ENCODE data around the gene CDH4. TPM values are rescaled to one million over a fixed set of nuclear protein-coding genes. Genes with fewer than 3 reads are reported as not detected.

Gene CDH4
- total RNA-seq, 1 donor = 0.18 TPM

- no peak overlapping the region for H3K4me3 ChIP-seq (ENCODE audit: low read depth, low read length)
- DNase-seq (ENCODE audit: low read depth) = no peak
- TF ChIP-seq, protein P1, sequence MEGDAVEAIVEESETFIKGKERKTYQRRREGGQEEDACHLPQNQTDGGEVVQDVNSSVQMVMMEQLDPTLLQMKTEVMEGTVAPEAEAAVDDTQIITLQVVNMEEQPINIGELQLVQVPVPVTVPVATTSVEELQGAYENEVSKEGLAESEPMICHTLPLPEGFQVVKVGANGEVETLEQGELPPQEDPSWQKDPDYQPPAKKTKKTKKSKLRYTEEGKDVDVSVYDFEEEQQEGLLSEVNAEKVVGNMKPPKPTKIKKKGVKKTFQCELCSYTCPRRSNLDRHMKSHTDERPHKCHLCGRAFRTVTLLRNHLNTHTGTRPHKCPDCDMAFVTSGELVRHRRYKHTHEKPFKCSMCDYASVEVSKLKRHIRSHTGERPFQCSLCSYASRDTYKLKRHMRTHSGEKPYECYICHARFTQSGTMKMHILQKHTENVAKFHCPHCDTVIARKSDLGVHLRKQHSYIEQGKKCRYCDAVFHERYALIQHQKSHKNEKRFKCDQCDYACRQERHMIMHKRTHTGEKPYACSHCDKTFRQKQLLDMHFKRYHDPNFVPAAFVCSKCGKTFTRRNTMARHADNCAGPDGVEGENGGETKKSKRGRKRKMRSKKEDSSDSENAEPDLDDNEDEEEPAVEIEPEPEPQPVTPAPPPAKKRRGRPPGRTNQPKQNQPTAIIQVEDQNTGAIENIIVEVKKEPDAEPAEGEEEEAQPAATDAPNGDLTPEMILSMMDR (IDR thresholded peaks at IDR 0.05; ENCODE audit: insufficient read depth, low read length) = no peak
These were observed 554.3 kb downstream of the CDH4 start for GRCh38 chr20:61806314-61806713.

DNA sequence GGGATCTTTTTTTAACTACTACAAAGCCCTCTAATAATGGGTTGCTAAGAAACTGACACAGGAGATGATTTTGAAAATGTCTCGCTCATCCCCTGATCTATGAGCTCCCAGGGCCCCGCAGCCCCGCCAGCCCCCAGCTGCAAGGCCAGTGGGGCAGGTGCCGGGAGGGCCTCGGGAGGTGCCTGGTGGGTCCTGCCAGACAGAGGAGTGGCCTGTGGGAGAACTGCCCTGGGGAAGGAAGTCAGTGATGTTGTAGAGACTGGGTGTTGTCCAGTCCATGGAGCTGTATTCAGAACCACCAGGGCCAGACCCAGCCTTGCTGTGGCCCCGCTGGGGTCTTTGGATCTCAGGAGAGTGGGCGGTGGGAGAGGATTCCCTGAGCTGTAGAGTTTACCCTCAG is 554.9 kb downstream of the CDH4 start:
- TF ChIP-seq, protein P1 (IDR thresholded peaks at IDR 0.05; ENCODE audit: insufficient read depth, low read length) = no peak
- no peak for DNase-seq (ENCODE audit: low read depth)
- no peak overlapping the region for H3K4me3 ChIP-seq (ENCODE audit: low read depth, low read length)

- no peak overlapping the region for H3K4me3 ChIP-seq (ENCODE audit: low read depth, low read length)
- DNase-seq (ENCODE audit: low read depth) = no peak
- TF ChIP-seq, protein P1 (IDR thresholded peaks at IDR 0.05; ENCODE audit: insufficient read depth, low read length) = no peak
These were observed 555.6 kb downstream of the CDH4 start for GRCh38 chr20:61807471-61808160.

DNA sequence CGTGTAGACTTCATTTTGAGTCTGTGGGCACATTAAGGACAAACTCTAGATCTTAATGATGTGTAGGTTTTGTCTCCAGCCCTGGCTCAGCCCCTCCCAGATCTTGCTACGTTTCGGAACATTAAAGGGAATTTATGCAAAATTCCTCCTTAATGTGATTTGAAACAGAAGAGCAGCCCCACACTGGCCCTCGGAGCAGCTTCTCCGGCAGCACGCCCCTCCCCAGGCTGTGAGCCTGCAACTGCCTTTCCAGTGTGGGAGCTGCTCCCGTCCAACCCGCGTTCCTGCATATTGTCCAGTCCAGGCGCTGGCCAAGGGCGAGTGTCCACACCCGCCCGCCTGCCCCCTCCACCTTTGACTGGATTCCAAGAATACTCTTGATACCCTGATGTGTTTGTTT is 556.4 kb downstream of the CDH4 start:
- no peak overlapping the region for H3K4me3 ChIP-seq (ENCODE audit: low read depth, low read length)
- DNase-seq (ENCODE audit: low read depth) = no peak
- TF ChIP-seq, protein P1 (IDR thresholded peaks at IDR 0.05; ENCODE audit: insufficient read depth, low read length) = no peak

DNA sequence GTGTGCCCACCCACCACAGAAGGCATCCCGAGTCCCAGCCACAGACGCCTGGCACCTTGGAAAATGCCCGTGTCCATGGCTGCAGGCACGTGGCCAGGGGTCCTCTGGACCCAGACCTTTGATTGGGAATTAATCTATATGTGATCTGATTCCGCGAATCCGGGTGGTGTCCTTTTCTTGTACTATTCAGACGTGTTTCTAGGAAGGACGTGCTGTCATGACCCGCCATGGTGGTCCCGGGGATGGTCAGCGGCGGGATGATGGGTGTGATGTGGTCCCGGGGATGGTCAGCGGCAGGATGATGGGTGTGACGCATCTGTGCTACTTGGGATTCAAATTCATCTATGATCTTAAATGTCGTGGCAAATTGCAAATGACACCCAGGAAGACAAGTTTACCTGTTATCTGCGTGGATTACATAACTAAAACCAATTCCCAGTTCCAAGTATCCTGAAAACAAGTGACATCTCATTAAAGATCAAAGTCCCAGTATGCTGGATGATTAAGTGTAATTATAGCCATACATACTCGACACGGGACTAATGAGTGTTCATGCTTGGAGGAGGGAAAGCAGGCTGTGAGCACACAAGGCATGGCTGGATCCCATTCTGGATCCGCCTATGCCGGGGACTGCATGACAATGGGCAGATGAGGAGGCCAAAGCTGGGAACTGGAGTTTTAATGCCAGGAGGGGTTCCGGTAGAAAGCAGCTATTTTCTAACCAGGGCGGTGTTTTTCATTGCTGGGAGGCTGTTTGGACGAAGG is 557.1 kb downstream of the CDH4 start:
- H3K4me3 ChIP-seq (ENCODE audit: low read depth, low read length) = no peak overlapping the region
- DNase-seq (ENCODE audit: low read depth) = no peak
- TF ChIP-seq, protein P1 (IDR thresholded peaks at IDR 0.05; ENCODE audit: insufficient read depth, low read length) = no peak

GRCh38 chr20:61810066-61810737 is 558.1 kb downstream of the CDH4 start:
- TF ChIP-seq, protein P1 (IDR thresholded peaks at IDR 0.05; ENCODE audit: insufficient read depth, low read length) = no peak
- no peak overlapping the region for H3K4me3 ChIP-seq (ENCODE audit: low read depth, low read length)
- DNase-seq (ENCODE audit: low read depth) = no peak
